22Rv1 (cell line): ENCODE data around the gene TNFRSF1B.

Experiments
- CTCF ChIP-seq: fragments of 450-650 bp; IDR thresholded peaks from 2 replicates; pipeline ENCODE4 v1.5.1; 2017; ENCODE audit warnings: mild to moderate bottlenecking
- ZFX ChIP-seq: fragments of 450-650 bp; IDR thresholded peaks from 2 replicates; pipeline ENCODE4 v1.6.1; 2017; ENCODE audit warnings: antibody characterized with exemption, borderline replicate concordance

DNA sequence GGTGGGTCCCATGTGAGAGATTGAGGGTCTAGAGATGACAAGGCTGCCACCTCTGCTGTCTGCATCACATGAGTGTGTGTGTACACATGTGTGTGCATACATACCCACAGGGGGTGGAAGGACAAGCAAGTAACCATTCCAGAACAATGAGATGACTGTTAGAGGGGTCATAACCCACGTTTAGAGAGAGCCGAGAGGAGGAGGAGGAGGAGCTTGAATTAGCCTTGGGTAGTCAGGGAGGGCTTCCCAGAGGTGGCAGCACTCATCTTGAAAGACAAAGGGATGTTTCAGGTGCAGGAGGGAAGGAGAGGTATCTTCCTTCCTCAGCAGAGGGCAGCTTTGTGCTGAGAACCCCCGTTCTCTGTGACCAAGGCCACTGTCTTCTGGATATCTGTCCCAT is 21.3 kb downstream of the TNFRSF1B start:
- TF ChIP-seq CTCF = no peak
- no peak for TF ChIP-seq ZFX
